ENCODE measurements around the gene GRIA4. TPM values are rescaled to one million over a fixed set of nuclear protein-coding genes. Genes with fewer than 3 reads are reported as not detected.
"Not testable (repeated sequence)": the region's sequence is repeated elsewhere in the genome, so short reads cannot be mapped to it uniquely, and the experiment has no call there.

Gene GRIA4
- total and polyA plus RNA-seq, 4 donors, result not detected

- H3K36me3 ChIP-seq (ENCODE audit: control insufficient read depth in 4 of 4, insufficient read depth in 3 of 4, low read depth in 1 of 4, low read length in 3 of 4); H3K9me3 ChIP-seq (ENCODE audit: control insufficient read depth in 4 of 4, low read length in 3 of 4); H3K4me3 ChIP-seq (ENCODE audit: low read depth in 1 of 3, low read length in 3 of 3); H3K9ac ChIP-seq (ENCODE audit: low read depth in 1 of 2, low read length in 2 of 2); DNase-seq (ENCODE audit: low spot score); H3K27ac ChIP-seq (ENCODE audit: low read depth in 1 of 2, low read length in 2 of 2); H3K27me3 ChIP-seq (ENCODE audit: control insufficient read depth in 4 of 4, insufficient read depth in 4 of 4, low read length in 3 of 4); H3K4me1 ChIP-seq (ENCODE audit: control insufficient read depth in 4 of 4, insufficient read depth in 4 of 4, low read length in 3 of 4): not testable (repeated sequence)
- 95% methylated on average over 4 of the region's 4 CpGs for WGBS
Measured at GRCh38 chr11:106003094-106003493, 393.2 kb downstream of the GRIA4 start.

DNA sequence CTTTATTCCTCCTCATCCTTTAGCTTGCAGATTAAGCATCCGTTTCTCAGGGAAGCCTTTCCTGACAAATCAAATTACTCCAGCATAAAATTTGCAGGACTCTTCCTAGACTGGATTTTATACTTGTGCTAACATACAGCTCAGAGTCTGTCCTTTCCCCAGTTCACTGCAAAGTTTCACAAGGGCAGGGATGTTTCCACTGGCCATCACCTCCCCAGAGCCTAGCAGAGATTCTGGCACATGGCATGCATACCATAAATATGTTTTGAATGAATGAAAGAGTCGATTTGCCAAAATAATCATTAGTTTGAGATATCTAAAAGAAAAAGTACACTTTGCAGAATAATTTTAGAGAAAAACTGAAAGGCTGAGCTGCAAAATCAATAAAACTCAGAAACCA lies 401.6 kb downstream of the GRIA4 start:
- Histone ChIP-seq H3K9me3 (ENCODE audit: control insufficient read depth in 4 of 4, low read length in 3 of 4) (no peaks in the 10 kb centered on the region), H3K4me1 (ENCODE audit: control insufficient read depth in 4 of 4, insufficient read depth in 4 of 4, low read length in 3 of 4) (peaks cover 0 to 1% (median 0%) of the 10 kb centered on the region in 4 donors), H3K36me3 (ENCODE audit: control insufficient read depth in 4 of 4, insufficient read depth in 3 of 4, low read depth in 1 of 4, low read length in 3 of 4) (peaks cover 3 to 23% (median 12%) of the 10 kb centered on the region in 4 donors), H3K27ac (ENCODE audit: low read depth in 1 of 2, low read length in 2 of 2) (no peak overlapping the region), H3K27me3 (ENCODE audit: control insufficient read depth in 4 of 4, insufficient read depth in 4 of 4, low read length in 3 of 4) (no peaks in the 10 kb centered on the region), H3K4me3 (ENCODE audit: low read depth in 1 of 3, low read length in 3 of 3) (no peak overlapping the region), H3K9ac (ENCODE audit: low read depth in 1 of 2, low read length in 2 of 2) (no peak overlapping the region)
- TF ChIP-seq NR2F2 (IDR thresholded peaks at IDR 0.05) (no peak), JUND (IDR thresholded peaks at IDR 0.05) (no peak), ZBTB33 (IDR thresholded peaks at IDR 0.05) (no peak), GABPA (IDR thresholded peaks at IDR 0.05 in 1 of 2, conservative IDR thresholded peaks at IDR 0.05 in 1 of 2) (no peak), HNF4G (IDR thresholded peaks at IDR 0.05) (no peak), RAD21 (IDR thresholded peaks at IDR 0.05) (no peak), YY1 (IDR thresholded peaks at IDR 0.05) (no peak), EGR1 (IDR thresholded peaks at IDR 0.05; ENCODE audit: low read depth in 2 of 2) (no peak), HNF4A (conservative IDR thresholded peaks at IDR 0.05) (no peak), SP1 (IDR thresholded peaks at IDR 0.05) (no peak), RXRA (IDR thresholded peaks at IDR 0.05) (no peak), TAF1 (conservative IDR thresholded peaks at IDR 0.05) (no peak), FOXA1 (IDR thresholded peaks at IDR 0.05) (no peak), FOXA2 (IDR thresholded peaks at IDR 0.05) (no peak)
- TF ChIP-seq, protein P1, sequence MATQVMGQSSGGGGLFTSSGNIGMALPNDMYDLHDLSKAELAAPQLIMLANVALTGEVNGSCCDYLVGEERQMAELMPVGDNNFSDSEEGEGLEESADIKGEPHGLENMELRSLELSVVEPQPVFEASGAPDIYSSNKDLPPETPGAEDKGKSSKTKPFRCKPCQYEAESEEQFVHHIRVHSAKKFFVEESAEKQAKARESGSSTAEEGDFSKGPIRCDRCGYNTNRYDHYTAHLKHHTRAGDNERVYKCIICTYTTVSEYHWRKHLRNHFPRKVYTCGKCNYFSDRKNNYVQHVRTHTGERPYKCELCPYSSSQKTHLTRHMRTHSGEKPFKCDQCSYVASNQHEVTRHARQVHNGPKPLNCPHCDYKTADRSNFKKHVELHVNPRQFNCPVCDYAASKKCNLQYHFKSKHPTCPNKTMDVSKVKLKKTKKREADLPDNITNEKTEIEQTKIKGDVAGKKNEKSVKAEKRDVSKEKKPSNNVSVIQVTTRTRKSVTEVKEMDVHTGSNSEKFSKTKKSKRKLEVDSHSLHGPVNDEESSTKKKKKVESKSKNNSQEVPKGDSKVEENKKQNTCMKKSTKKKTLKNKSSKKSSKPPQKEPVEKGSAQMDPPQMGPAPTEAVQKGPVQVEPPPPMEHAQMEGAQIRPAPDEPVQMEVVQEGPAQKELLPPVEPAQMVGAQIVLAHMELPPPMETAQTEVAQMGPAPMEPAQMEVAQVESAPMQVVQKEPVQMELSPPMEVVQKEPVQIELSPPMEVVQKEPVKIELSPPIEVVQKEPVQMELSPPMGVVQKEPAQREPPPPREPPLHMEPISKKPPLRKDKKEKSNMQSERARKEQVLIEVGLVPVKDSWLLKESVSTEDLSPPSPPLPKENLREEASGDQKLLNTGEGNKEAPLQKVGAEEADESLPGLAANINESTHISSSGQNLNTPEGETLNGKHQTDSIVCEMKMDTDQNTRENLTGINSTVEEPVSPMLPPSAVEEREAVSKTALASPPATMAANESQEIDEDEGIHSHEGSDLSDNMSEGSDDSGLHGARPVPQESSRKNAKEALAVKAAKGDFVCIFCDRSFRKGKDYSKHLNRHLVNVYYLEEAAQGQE (IDR thresholded peaks at IDR 0.05), result no peak
- TF ChIP-seq, protein P2, sequence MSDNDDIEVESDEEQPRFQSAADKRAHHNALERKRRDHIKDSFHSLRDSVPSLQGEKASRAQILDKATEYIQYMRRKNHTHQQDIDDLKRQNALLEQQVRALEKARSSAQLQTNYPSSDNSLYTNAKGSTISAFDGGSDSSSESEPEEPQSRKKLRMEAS (IDR thresholded peaks at IDR 0.05), result no peak
- TF ChIP-seq, protein P3, sequence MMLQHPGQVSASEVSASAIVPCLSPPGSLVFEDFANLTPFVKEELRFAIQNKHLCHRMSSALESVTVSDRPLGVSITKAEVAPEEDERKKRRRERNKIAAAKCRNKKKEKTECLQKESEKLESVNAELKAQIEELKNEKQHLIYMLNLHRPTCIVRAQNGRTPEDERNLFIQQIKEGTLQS (IDR thresholded peaks at IDR 0.05), result no peak
- TF ChIP-seq, protein P4, sequence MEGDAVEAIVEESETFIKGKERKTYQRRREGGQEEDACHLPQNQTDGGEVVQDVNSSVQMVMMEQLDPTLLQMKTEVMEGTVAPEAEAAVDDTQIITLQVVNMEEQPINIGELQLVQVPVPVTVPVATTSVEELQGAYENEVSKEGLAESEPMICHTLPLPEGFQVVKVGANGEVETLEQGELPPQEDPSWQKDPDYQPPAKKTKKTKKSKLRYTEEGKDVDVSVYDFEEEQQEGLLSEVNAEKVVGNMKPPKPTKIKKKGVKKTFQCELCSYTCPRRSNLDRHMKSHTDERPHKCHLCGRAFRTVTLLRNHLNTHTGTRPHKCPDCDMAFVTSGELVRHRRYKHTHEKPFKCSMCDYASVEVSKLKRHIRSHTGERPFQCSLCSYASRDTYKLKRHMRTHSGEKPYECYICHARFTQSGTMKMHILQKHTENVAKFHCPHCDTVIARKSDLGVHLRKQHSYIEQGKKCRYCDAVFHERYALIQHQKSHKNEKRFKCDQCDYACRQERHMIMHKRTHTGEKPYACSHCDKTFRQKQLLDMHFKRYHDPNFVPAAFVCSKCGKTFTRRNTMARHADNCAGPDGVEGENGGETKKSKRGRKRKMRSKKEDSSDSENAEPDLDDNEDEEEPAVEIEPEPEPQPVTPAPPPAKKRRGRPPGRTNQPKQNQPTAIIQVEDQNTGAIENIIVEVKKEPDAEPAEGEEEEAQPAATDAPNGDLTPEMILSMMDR (IDR thresholded peaks at IDR 0.05; ENCODE audit: low read depth, low read length, missing input control), result no peak
- no peak for DNase-seq (ENCODE audit: low spot score)
- whole genome bisulfite sequencing, result 85% methylated on average over 2 of the region's 2 CpGs

Data from liver (tissue), 9 donors.